ENCODE measurements around the gene MPRIP.

MPRIP gene

DNA sequence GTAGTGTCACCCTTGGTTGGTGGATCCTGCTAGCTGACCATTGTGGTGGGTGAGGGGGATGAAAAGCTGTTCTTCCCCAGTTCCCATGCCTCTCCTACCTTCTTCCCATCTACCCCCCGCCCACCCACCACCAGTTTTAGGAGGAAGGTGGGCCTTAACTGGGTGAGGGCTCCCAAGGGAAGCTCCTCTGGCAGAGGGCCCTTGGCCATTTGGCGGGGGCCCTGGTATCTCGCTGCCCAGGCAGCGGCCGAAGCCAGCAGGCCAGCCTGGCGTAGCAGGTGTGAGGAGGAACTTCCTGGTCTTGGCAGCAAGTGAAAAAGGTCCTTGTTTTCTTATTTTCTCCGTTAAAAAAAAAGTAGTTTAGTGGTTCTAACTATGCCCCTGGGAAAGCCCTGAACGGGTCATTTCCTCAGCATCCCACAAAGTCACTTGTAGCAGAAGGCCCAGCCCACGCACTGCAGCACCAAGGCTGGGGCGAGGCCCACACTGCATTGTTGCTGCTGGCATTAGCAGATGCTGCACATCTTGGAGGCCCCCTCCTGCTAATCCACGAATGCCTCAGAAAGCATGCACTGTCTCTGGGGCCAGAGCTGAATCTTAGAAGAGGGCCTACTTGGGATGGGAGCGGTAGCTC lies 72.5 kb downstream of the MPRIP start:
- no peak overlapping the region for H4K91ac ChIP-seq (ENCODE audit: low read depth, low read length)
- no peak overlapping the region for H3K4me2 ChIP-seq (ENCODE audit: low read length)
- peak overlapping the region; percentile 16 for H3K18ac ChIP-seq (ENCODE audit: low read length)
- H4K8ac ChIP-seq (ENCODE audit: low read depth, low read length) = no peak overlapping the region
- peaks cover 2 to 9% of the 10 kb centered on the region in 2 experiments for H3K36me3 ChIP-seq (ENCODE audit: control insufficient read depth in 1 of 2, insufficient read depth in 2 of 2, low read length in 2 of 2)
- H2BK5ac ChIP-seq (ENCODE audit: low read depth, low read length, poor library complexity) = no peak overlapping the region
- peak overlapping the region; percentile 20 for H3K4ac ChIP-seq (ENCODE audit: low read depth, low read length)
- no CpG with 5 or more reads among the region's 12 CpGs for WGBS (ENCODE audit: extremely low coverage, insufficient coverage, insufficient read length)
- no peak overlapping the region for H3K27ac ChIP-seq (ENCODE audit: low read depth, low read length)
- H3K27me3 ChIP-seq (ENCODE audit: insufficient read depth, low read length) = no peaks in the 10 kb centered on the region
- no peaks in the 10 kb centered on the region for H3K79me1 ChIP-seq (ENCODE audit: low read length)
- H2AFZ ChIP-seq (ENCODE audit: insufficient read depth, low read length, poor library complexity) = peak overlapping the region; percentile 18
- H2BK120ac ChIP-seq (ENCODE audit: insufficient read depth, low read length, poor library complexity) = no peak overlapping the region
- no peak overlapping the region for H2AK5ac ChIP-seq (ENCODE audit: low read length)
- H3K4me3 ChIP-seq (ENCODE audit: low read depth, low read length) = no peak overlapping the region
- H3K23ac ChIP-seq (ENCODE audit: low read length) = no peak overlapping the region
- no peak overlapping the region for H4K12ac ChIP-seq (ENCODE audit: low read depth, low read length)
- H3K14ac ChIP-seq (ENCODE audit: low read length) = no peak overlapping the region
- H3K79me2 ChIP-seq (ENCODE audit: control insufficient read depth, insufficient read depth, low read length, poor library complexity) = peaks cover 15% of the 10 kb centered on the region
- H3K9me3 ChIP-seq (ENCODE audit: insufficient read depth, low read depth, low read length) = no peaks in the 10 kb centered on the region
- H3K4me1 ChIP-seq (ENCODE audit: control insufficient read depth in 1 of 2, insufficient read depth in 2 of 2, low read length in 2 of 2) = peaks cover 2 to 5% of the 10 kb centered on the region in 2 experiments
- H2BK12ac ChIP-seq (ENCODE audit: low read length) = no peak overlapping the region
- no peak for DNase-seq
- H3K9ac ChIP-seq (ENCODE audit: low read length) = no peak overlapping the region

DNA sequence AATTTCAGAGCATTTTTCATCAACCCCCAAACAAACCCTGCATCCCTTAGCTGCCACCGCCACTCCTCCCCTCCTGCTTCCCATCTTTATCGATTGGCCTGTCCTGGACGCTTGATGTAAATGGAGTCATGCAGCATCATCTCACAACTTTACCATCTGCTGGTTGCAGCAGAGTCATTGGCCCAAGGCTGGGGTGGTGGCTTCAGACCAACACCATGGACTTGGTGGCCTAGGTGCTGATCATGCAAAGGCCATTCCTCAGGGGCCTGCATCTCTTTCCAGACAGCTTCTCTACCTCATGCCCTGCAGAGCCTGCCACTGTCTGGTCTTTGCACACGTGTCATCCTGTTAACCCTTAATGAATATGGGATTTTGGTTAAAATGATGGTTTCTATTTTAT lies 73.4 kb downstream of the MPRIP start:
- Histone ChIP-seq H2BK120ac (ENCODE audit: insufficient read depth, low read length, poor library complexity) (no peak overlapping the region), H3K79me1 (ENCODE audit: low read length) (no peaks in the 10 kb centered on the region), H3K27ac (ENCODE audit: low read depth, low read length) (no peak overlapping the region), H3K4me3 (ENCODE audit: low read depth, low read length) (no peak overlapping the region), H2AFZ (ENCODE audit: insufficient read depth, low read length, poor library complexity) (no peak overlapping the region), H4K12ac (ENCODE audit: low read depth, low read length) (no peak overlapping the region), H3K79me2 (ENCODE audit: control insufficient read depth, insufficient read depth, low read length, poor library complexity) (peaks cover 15% of the 10 kb centered on the region), H3K36me3 (ENCODE audit: control insufficient read depth in 1 of 2, insufficient read depth in 2 of 2, low read length in 2 of 2) (peaks cover 2 to 9% of the 10 kb centered on the region in 2 experiments), H4K8ac (ENCODE audit: low read depth, low read length) (no peak overlapping the region), H2BK12ac (ENCODE audit: low read length) (no peak overlapping the region), H3K4ac (ENCODE audit: low read depth, low read length) (no peak overlapping the region), H3K4me1 (ENCODE audit: control insufficient read depth in 1 of 2, insufficient read depth in 2 of 2, low read length in 2 of 2) (peaks cover 2 to 12% of the 10 kb centered on the region in 2 experiments), H3K4me2 (ENCODE audit: low read length) (no peak overlapping the region), H4K91ac (ENCODE audit: low read depth, low read length) (no peak overlapping the region), H3K9ac (ENCODE audit: low read length) (no peak overlapping the region), H2BK5ac (ENCODE audit: low read depth, low read length, poor library complexity) (no peak overlapping the region), H3K27me3 (ENCODE audit: insufficient read depth, low read length) (no peaks in the 10 kb centered on the region), H3K23ac (ENCODE audit: low read length) (no peak overlapping the region), H3K18ac (ENCODE audit: low read length) (no peak overlapping the region), H3K14ac (ENCODE audit: low read length) (no peak overlapping the region), H3K9me3 (ENCODE audit: insufficient read depth, low read depth, low read length) (no peaks in the 10 kb centered on the region), H2AK5ac (ENCODE audit: low read length) (no peak overlapping the region)
- no peak for DNase-seq
- no CpG with 5 or more reads among the region's 4 CpGs for WGBS (ENCODE audit: extremely low coverage, insufficient coverage, insufficient read length)

DNA sequence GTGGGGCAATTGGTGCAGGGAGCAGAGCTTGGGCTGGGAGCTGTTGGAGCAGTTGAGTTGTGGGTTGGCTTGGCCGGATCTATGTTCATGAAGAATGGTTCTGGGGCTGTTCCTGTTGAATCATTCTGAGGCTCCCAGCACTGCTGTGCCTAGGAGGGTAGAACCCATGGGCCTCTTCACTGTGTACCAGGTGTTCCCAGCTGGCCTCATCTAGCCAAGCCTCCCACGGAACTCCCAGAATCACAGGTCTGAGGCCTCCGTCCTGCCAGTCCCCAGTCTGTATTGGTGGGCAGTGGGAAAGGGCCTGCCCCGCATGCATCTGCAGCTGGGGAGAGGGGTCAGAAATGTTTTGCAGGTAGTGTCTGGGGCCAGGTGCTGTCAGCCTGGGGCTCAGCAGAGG lies 74.1 kb downstream of the MPRIP start:
- H3K79me2 ChIP-seq (ENCODE audit: control insufficient read depth, insufficient read depth, low read length, poor library complexity) = peaks cover 15% of the 10 kb centered on the region
- no peak overlapping the region for H2BK120ac ChIP-seq (ENCODE audit: insufficient read depth, low read length, poor library complexity)
- H2AFZ ChIP-seq (ENCODE audit: insufficient read depth, low read length, poor library complexity) = no peak overlapping the region
- no peak overlapping the region for H2BK12ac ChIP-seq (ENCODE audit: low read length)
- H3K18ac ChIP-seq (ENCODE audit: low read length) = peak overlapping the region; percentile 26
- peaks cover 2 to 9% of the 10 kb centered on the region in 2 experiments for H3K36me3 ChIP-seq (ENCODE audit: control insufficient read depth in 1 of 2, insufficient read depth in 2 of 2, low read length in 2 of 2)
- H3K4ac ChIP-seq (ENCODE audit: low read depth, low read length) = peak overlapping the region; percentile 31
- no peak overlapping the region for H2BK5ac ChIP-seq (ENCODE audit: low read depth, low read length, poor library complexity)
- no peak overlapping the region for H4K12ac ChIP-seq (ENCODE audit: low read depth, low read length)
- H3K9ac ChIP-seq (ENCODE audit: low read length) = no peak overlapping the region
- H3K4me1 ChIP-seq (ENCODE audit: control insufficient read depth in 1 of 2, insufficient read depth in 2 of 2, low read length in 2 of 2) = peaks cover 2 to 12% of the 10 kb centered on the region in 2 experiments
- H3K27me3 ChIP-seq (ENCODE audit: insufficient read depth, low read length) = no peaks in the 10 kb centered on the region
- H3K79me1 ChIP-seq (ENCODE audit: low read length) = no peaks in the 10 kb centered on the region
- no CpG with 5 or more reads among the region's 4 CpGs for WGBS (ENCODE audit: extremely low coverage, insufficient coverage, insufficient read length)
- no peak overlapping the region for H4K8ac ChIP-seq (ENCODE audit: low read depth, low read length)
- H3K9me3 ChIP-seq (ENCODE audit: insufficient read depth, low read depth, low read length) = no peaks in the 10 kb centered on the region
- no peak overlapping the region for H3K23ac ChIP-seq (ENCODE audit: low read length)
- H3K14ac ChIP-seq (ENCODE audit: low read length) = no peak overlapping the region
- H3K27ac ChIP-seq (ENCODE audit: low read depth, low read length) = no peak overlapping the region
- no peak overlapping the region for H3K4me2 ChIP-seq (ENCODE audit: low read length)
- H3K4me3 ChIP-seq (ENCODE audit: low read depth, low read length) = no peak overlapping the region
- H2AK5ac ChIP-seq (ENCODE audit: low read length) = no peak overlapping the region
- no peak for DNase-seq
- H4K91ac ChIP-seq (ENCODE audit: low read depth, low read length) = no peak overlapping the region

DNA sequence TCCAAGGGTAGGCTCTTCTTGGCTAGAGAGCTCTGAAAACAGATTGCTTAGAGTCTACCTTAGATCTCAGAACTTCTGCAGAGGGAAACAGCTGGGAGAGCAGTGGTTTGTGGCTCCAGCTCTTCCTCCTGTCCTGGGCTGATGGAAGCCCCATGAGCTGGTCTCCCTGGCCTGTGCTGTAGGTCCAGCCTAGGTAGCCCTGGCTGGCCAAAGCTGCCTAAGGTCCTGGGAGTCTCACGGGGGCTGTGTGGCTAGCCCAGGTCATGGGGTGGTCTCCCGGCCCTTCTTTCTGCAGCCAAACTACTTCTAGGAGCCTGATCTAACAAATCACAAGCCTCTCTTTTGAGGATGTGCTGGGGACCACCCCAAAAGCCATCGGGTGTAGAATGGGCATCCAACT lies 75.7 kb downstream of the MPRIP start:
- H3K36me3 ChIP-seq (ENCODE audit: control insufficient read depth in 1 of 2, insufficient read depth in 2 of 2, low read length in 2 of 2) = peaks cover 2 to 4% of the 10 kb centered on the region in 2 experiments
- no peak overlapping the region for H3K14ac ChIP-seq (ENCODE audit: low read length)
- no peaks in the 10 kb centered on the region for H3K9me3 ChIP-seq (ENCODE audit: insufficient read depth, low read depth, low read length)
- H2BK120ac ChIP-seq (ENCODE audit: insufficient read depth, low read length, poor library complexity) = no peak overlapping the region
- no peaks in the 10 kb centered on the region for H3K79me1 ChIP-seq (ENCODE audit: low read length)
- H4K12ac ChIP-seq (ENCODE audit: low read depth, low read length) = no peak overlapping the region
- no peak overlapping the region for H2BK12ac ChIP-seq (ENCODE audit: low read length)
- no peak overlapping the region for H2AFZ ChIP-seq (ENCODE audit: insufficient read depth, low read length, poor library complexity)
- H3K4me1 ChIP-seq (ENCODE audit: control insufficient read depth in 1 of 2, insufficient read depth in 2 of 2, low read length in 2 of 2) = peaks cover 2 to 12% of the 10 kb centered on the region in 2 experiments
- H3K9ac ChIP-seq (ENCODE audit: low read length) = no peak overlapping the region
- no peak overlapping the region for H3K27ac ChIP-seq (ENCODE audit: low read depth, low read length)
- H2AK5ac ChIP-seq (ENCODE audit: low read length) = no peak overlapping the region
- H3K23ac ChIP-seq (ENCODE audit: low read length) = no peak overlapping the region
- WGBS (ENCODE audit: extremely low coverage, insufficient coverage, insufficient read length) = no CpG with 5 or more reads among the region's 3 CpGs
- no peak overlapping the region for H4K8ac ChIP-seq (ENCODE audit: low read depth, low read length)
- H3K79me2 ChIP-seq (ENCODE audit: control insufficient read depth, insufficient read depth, low read length, poor library complexity) = peaks cover 15% of the 10 kb centered on the region
- H3K27me3 ChIP-seq (ENCODE audit: insufficient read depth, low read length) = no peaks in the 10 kb centered on the region
- no peak overlapping the region for H4K91ac ChIP-seq (ENCODE audit: low read depth, low read length)
- no peak overlapping the region for H2BK5ac ChIP-seq (ENCODE audit: low read depth, low read length, poor library complexity)
- no peak overlapping the region for H3K4me2 ChIP-seq (ENCODE audit: low read length)
- H3K18ac ChIP-seq (ENCODE audit: low read length) = no peak overlapping the region
- DNase-seq = no peak
- no peak overlapping the region for H3K4me3 ChIP-seq (ENCODE audit: low read depth, low read length)
- peak overlapping the region; percentile 58 for H3K4ac ChIP-seq (ENCODE audit: low read depth, low read length)

Measured in trophoblast cell (in vitro differentiated cells and primary cell).